Measurements from ENCODE around the gene HEATR5B.

- TF ChIP-seq CTCF (IDR thresholded peaks at IDR 0.05) (no peak), POLR2A (IDR thresholded peaks at IDR 0.05) (no peak)
Observed at GRCh38 chr2:36964496-36965058, 119.6 kb downstream of the HEATR5B start.

Measured in suprapubic skin (tissue), 3 donors.